Measurements from ENCODE around the gene TRPV5. TPM values are rescaled to one million over a fixed set of nuclear protein-coding genes. Genes with fewer than 3 reads are reported as not detected.

TRPV5 gene
- total and polyA plus RNA-seq, 2 of the 8 experiments (the other 6 are each of a cell fraction or from before 2014, with no cell fraction given): 0.03 TPM; not detected in 1

- TF ChIP-seq, protein P1, sequence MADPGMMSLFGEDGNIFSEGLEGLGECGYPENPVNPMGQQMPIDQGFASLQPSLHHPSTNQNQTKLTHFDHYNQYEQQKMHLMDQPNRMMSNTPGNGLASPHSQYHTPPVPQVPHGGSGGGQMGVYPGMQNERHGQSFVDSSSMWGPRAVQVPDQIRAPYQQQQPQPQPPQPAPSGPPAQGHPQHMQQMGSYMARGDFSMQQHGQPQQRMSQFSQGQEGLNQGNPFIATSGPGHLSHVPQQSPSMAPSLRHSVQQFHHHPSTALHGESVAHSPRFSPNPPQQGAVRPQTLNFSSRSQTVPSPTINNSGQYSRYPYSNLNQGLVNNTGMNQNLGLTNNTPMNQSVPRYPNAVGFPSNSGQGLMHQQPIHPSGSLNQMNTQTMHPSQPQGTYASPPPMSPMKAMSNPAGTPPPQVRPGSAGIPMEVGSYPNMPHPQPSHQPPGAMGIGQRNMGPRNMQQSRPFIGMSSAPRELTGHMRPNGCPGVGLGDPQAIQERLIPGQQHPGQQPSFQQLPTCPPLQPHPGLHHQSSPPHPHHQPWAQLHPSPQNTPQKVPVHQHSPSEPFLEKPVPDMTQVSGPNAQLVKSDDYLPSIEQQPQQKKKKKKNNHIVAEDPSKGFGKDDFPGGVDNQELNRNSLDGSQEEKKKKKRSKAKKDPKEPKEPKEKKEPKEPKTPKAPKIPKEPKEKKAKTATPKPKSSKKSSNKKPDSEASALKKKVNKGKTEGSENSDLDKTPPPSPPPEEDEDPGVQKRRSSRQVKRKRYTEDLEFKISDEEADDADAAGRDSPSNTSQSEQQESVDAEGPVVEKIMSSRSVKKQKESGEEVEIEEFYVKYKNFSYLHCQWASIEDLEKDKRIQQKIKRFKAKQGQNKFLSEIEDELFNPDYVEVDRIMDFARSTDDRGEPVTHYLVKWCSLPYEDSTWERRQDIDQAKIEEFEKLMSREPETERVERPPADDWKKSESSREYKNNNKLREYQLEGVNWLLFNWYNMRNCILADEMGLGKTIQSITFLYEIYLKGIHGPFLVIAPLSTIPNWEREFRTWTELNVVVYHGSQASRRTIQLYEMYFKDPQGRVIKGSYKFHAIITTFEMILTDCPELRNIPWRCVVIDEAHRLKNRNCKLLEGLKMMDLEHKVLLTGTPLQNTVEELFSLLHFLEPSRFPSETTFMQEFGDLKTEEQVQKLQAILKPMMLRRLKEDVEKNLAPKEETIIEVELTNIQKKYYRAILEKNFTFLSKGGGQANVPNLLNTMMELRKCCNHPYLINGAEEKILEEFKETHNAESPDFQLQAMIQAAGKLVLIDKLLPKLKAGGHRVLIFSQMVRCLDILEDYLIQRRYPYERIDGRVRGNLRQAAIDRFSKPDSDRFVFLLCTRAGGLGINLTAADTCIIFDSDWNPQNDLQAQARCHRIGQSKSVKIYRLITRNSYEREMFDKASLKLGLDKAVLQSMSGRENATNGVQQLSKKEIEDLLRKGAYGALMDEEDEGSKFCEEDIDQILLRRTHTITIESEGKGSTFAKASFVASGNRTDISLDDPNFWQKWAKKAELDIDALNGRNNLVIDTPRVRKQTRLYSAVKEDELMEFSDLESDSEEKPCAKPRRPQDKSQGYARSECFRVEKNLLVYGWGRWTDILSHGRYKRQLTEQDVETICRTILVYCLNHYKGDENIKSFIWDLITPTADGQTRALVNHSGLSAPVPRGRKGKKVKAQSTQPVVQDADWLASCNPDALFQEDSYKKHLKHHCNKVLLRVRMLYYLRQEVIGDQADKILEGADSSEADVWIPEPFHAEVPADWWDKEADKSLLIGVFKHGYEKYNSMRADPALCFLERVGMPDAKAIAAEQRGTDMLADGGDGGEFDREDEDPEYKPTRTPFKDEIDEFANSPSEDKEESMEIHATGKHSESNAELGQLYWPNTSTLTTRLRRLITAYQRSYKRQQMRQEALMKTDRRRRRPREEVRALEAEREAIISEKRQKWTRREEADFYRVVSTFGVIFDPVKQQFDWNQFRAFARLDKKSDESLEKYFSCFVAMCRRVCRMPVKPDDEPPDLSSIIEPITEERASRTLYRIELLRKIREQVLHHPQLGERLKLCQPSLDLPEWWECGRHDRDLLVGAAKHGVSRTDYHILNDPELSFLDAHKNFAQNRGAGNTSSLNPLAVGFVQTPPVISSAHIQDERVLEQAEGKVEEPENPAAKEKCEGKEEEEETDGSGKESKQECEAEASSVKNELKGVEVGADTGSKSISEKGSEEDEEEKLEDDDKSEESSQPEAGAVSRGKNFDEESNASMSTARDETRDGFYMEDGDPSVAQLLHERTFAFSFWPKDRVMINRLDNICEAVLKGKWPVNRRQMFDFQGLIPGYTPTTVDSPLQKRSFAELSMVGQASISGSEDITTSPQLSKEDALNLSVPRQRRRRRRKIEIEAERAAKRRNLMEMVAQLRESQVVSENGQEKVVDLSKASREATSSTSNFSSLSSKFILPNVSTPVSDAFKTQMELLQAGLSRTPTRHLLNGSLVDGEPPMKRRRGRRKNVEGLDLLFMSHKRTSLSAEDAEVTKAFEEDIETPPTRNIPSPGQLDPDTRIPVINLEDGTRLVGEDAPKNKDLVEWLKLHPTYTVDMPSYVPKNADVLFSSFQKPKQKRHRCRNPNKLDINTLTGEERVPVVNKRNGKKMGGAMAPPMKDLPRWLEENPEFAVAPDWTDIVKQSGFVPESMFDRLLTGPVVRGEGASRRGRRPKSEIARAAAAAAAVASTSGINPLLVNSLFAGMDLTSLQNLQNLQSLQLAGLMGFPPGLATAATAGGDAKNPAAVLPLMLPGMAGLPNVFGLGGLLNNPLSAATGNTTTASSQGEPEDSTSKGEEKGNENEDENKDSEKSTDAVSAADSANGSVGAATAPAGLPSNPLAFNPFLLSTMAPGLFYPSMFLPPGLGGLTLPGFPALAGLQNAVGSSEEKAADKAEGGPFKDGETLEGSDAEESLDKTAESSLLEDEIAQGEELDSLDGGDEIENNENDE (IDR thresholded peaks at IDR 0.05; ENCODE audit: insufficient replicate concordance, low read length): no peak
- TF ChIP-seq EP300 (IDR thresholded peaks at IDR 0.05; ENCODE audit: borderline replicate concordance in 1 of 2, low read depth in 2 of 2, low read length in 2 of 2) (no peak), BACH1 (IDR thresholded peaks at IDR 0.05; ENCODE audit: low read length) (no peak), CEBPB (IDR thresholded peaks at IDR 0.05; ENCODE audit: low read depth, low read length) (no peak), SP1 (IDR thresholded peaks at IDR 0.05; ENCODE audit: low read depth, low read length) (no peak), CREB1 (IDR thresholded peaks at IDR 0.05) (no peak), KDM4A (IDR thresholded peaks at IDR 0.05; ENCODE audit: low read depth, low read length, severe bottlenecking) (no peak), GTF2F1 (IDR thresholded peaks at IDR 0.05; ENCODE audit: borderline replicate concordance, low read depth, low read length) (no peak)
These were observed 31.1 kb upstream of the TRPV5 start (continued) for GRCh38 chr7:142964502-142965246.

Measured in H1 (cell line).